DMS53 treated with DMSO at 0.1 percent for 48 hours (cell line): ENCODE data around the gene AXL.
"Not testable (repeated sequence)": the region's sequence is repeated elsewhere in the genome, so short reads cannot be mapped to it uniquely, and the experiment has no call there.

Source experiments
- DNase-seq: peaks from one replicate; lab custom pipeline; 2025; ENCODE audit not compliant: unreplicated experiment; lab: John Stamatoyannopoulos, UW

Gene AXL

DNA sequence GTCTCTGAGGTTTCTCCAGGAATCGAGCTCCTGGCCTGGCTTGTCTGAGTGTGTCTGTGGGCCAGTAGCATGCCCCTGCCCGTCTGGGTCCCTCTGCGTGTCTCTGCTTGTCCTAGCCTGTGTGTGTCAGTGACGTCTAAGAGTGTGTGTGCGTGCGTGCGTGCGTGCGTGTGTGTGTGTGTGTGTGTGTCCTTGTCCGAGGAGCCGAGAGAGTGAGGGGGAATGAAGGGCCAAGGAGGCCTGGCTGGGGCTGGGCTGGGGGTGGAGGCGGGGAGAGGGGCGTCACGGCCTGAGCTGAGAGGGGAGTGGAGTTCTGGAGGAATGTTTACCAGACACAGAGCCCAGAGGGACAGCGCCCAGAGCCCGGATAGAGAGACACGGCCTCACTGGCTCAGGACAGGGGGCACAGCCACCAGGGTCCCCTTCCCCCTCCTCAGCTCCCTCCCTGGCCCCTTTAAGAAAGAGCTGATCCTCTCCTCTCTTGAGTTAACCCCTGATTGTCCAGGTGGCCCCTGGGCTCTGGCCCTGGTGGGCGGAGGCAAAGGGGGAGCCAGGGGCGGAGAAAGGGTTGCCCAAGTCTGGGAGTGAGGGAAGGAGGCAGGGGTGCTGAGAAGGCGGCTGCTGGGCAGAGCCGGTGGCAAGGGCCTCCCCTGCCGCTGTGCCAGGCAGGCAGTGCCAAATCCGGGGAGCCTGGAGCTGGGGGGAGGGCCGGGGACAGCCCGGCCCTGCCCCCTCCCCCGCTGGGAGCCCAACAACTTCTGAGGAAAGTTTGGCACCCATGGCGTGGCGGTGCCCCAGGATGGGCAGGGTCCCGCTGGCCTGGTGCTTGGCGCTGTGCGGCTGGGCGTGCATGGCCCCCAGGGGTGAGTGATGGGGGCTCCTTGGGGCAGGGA lies at the start of gene AXL:
Gene AXL (plus strand): TSS at position 609 of the 893 bp plus-strand sequence. CDS start 170 bp downstream, at position 779.
- DNase-seq = no peak

DNA sequence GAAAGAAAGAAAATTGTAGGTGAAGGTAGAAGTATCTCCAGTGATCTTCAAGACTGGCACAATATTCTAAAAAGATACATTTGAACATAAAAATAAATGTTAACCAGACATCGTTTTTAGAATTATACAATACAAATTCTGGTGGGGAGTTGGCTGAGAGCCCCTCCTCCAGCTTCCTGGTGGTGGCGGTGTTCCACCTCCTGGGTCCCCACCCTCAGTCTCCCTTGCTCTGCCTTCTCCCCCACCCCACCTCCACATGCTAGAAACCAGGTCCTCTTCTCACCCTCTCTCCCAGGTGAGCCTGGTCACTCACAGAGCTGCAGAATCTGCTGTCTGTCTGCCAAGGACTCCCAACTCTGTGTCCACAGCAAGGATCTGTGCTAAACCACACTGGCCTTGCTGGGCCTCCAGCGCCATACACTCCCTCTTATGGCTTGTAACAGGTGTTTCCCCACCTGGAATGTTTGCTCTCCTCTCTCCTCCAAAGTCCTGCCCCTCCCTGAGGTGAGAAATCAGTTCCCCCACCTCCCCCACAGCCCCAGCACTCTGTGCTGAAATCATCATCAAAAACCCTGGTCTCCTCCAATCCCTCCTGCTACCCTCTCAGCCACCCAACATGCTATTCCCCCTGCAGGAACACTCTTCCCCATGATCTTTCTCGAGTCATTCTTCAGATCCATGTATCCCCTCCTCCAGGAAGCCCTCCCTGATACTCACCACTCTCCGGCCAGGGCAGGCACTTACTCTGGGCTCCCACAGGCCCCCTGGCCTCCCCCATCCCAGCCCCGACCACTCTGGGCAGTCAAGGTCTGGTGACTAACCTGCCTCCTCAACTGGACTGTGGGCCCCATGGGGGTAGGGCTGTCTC lies 46.5 kb upstream of the AXL start:
- DNase-seq = no peak

DNA sequence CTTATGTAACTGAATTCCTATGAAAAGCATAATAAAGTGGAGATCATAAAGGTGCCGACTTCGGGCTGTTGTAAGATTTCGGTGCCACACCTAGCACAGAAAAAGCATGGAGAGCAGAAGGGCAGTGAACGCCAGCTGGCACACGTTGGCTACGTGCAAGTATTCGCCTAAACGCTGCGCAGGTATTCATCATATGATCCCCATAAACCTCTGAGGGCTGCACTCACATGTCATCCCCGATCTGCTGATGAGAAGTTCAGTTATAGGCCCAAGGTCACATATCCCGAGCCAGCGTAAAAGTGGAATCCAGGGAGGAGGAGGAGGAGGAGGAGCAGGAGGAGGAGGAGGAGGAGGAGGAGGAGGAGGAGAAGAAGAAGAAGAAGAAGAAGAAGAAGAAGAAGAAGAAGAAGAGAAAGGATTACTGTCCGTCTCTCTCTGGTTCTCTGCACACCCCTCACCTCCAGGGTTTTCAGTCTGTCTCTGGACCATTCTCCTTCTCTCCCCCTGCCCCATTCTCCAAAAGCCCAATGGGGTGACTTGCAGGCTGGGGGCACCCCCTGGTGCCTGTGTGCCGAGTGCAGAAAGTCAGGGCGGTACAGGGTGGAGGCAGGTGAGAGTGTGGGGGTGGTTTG lies 44.6 kb upstream of the AXL start:
- no peak for DNase-seq

DNA sequence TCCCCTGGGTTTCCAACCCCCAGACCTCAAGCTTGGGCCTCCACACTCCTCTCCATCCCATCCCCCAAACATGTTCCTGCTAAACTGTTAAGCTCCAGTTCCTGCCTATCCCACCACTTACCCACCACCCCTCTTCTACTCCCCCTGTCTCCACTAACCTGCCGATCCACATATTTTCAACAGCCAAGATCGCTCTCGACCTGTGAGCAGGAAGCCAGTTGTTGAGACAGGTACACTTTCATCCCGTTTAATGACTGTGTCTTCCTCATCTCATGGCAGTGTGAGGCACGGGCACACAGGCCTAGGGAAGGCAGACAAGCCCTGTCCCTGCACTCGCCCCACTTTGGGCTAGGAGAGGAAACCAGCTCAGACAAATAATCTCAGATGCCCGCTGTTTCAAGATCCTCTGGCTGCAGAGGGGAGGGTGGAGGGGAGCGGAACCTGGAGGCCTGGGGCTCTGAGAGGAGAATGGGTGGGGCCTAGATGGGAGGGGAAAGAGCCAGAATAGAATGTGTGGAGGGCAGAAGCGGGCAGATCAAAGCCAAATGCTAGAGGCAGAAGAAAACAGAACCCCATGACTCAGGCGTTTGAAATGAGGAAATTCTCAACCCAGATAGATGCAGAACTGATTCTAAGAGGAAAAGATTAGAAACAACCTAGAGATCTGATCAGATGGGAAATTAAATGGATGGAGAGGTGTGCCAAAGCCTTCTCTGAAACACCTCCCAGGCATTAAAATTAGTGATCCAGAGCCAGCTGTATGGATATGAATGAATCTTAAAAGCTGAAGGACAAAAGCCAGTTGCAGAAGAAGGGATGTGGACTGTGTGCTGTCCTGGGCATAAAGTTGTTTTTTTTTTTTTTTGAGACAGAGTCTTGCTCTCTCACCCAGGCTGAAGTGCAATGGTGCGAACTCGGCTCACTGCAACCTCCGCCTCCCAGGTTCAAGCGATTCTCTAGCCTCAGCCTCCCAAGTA lies 42.9 kb upstream of the AXL start:
- no peak for DNase-seq

DNA sequence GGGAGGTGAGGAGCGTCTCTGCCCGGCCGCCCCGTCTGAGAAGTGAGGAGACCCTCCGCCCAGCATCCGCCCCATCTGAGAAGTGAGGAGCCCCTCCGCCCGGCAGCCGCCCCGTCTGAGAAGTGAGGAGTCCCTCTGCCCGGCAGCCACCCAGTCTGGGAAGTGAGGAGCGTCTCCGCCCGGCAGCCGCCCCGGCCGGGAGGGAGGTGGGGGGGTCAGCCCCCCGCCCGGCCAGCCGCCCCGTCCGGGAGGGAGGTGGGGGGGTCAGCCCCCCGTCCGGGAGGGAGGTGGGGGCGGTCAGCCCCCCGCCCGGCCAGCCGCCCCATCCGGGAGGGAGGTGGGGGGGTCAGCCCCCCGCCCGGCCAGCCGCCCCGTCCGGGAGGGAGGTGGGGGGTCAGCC lies 38.9 kb upstream of the AXL start:
- not testable (repeated sequence) for DNase-seq

DNA sequence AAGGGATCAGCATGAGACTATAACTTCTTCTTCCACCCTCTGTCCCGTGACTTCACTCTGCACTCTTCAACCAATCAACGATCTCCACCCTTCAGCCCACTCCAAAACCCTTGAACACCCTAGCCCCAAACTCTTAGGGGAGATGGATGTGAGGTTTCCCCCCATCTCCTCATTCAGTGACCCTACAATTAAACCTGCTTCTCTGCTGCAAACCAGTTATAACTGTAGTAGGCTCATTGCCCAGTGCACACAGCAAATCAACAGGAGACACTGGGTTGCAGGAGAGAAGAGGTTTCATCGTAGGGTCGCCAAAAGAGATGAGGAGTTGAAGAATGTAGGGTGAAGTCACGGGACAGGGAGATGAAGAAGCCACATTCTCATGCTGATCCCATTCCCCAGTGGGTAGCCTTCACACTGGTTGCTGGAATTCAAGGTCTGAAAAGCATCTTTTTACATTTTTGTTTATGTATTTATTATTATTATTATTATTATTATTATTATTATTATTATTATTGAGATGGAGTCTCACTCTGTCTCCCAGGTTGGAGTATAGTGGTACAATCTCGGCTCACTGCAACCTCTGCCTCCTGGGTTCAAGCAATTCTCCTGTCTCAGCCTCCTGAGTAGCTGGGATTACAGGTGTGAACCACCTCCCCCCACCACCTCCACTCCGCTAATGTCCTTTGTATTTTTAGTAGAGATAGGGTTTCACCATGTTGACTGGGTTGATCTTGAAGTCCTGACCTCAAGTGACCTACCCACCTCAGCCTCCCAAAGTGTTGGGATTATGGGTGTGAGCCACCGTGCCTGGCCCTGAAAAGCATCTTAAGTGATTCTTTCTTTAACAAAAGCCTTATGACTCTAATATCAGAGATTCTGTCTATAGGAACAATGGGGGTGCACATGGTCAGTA lies 31.8 kb upstream of the AXL start:
- no peak for DNase-seq

DNA sequence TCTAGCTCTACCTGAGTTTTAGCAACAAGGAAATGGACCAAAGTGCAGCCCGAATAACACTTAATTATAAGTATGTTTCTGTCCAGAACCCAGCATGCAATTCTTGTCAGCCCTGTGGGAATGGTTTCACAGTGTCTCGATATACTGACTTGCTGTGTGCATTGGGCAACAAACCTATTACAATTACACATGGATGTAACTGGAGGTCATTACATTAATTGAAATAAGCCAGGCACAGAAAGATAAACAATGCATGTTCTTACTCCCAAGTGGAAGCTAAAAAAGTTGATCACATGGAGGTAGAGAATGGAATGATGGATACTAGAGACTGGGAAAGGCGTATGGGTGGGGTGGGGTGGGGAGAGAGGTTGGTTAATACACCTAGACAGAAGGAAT lies 31.1 kb upstream of the AXL start:
- DNase-seq = no peak

DNA sequence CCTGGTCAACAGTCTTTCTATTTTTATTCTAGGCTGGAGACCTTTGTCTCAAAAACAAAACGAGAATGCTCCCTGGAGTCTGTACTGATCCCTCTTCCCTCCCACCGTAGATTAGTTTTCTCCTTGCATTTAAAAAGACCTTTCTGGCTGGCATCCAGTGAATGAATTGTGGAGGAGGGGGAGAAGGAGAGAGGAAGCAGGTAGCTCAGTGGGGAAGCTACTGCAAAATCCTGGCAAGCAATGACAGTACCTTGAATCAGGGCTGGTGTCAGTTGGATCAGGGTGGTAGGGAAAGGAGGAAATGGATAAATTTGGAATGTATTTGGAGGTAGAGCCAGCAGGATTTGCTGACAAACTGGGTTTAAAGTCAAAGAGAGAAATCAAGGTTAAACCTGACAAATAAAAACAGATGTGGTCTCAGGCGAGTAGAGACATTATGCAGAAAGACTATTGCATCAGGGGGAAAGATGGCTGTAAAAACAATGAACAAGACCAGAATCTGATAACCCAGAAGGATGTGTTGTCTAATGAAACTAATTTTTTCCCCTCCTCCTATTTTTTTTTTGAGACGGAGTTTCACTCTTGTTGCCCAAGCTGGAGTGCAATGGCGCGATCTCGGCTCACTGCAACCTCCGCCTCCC lies 29.5 kb upstream of the AXL start:
- DNase-seq = no peak

DNA sequence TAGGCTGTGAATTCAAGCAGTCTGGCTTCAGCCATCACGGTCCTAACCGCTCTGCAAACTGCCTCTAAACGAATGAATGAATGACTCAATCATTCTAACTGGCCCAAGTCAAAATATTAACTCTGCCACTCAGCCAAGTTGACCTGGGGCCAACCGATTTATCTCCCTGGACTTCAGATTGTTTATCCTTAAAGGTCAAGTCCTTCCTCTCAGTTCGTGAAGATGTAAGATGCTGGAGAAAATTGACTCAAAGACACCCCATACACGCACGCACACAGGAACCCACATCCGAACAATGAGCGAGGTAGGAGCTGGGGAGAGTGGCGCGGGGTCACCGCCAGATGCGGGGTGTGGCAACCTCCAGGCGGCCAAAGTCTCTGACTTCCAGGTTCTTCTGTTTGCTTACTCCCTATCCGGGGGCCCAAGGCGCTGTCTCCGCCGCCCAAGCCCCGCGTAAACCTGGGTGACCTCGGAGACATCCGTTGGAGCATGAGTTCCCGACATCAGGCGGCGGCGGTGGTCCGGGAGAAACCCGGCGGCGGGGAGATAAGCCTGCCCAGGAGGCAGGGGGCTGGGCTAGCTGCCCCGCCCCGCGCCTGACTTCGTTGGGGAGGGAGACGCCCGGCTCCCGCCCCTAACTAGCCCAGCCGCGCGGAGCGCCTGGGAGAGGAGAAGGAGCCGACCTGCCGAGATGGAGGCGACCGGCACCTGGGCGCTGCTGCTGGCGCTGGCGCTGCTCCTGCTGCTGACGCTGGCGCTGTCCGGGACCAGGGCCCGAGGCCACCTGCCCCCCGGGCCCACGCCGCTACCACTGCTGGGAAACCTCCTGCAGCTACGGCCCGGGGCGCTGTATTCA lies 26.2 kb upstream of the AXL start, which contains the start of gene CYP2S1:
Gene CYP2S1 (plus strand): TSS at position 646 of the 856 bp plus-strand sequence. CDS start 46 bp downstream, at position 692.
- no peak for DNase-seq

DNA sequence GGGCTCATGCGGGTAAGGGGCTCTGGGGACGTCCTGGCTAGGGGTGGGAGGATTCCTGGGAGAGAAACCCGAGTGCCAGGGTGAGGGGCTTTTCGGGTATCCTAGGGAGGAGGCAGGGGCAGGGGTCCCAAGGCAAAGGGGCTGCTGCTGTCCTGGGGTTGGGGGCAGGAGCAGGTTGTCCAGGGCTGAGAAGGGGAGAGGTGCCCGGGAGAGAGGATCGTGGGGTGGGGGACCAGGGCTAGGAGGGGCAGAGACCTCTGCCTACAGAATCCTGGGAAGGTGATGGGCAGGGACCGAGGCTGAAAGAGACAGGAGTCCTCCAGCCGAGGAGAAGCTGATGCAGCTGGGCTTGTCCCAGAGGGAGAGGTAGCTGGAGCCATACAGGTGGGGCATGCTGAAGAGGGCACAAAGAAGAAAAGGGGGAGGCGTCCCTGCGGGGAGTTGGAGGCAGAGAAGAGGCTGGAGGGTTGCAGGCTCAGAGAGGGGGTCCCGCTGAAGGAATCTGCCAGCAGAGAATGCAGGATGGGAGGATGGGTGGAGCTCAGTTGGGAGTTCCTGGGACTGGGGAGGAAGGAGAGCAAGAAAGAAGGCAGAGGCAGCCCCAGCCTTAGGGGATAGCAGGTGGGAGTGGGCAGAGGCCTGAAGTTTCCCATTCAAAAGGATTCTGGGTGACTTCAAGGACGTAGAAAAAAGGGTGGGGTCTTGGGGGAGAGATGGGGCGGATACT lies 25.4 kb upstream of the AXL start:
- no peak for DNase-seq

DNA sequence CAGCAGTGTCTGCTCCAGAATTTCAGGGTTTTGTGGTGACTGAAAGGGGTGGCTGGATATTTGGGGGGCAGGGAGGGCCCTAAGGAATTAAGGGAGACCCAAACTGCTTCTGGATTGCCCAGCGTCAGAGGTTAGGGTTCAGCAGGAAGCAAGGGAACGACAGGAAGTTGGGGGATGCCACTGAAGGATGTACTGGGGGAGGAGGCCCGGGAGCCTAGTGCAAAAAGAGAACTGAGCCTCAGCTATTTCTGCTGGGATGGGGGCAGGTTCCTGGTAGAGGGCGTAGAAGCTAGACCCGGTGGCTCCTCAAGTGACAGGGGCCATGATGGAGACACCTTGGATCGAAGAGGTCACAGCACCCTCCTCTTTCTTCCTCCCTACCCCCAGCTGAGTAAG lies 24.9 kb upstream of the AXL start:
- no peak for DNase-seq

DNA sequence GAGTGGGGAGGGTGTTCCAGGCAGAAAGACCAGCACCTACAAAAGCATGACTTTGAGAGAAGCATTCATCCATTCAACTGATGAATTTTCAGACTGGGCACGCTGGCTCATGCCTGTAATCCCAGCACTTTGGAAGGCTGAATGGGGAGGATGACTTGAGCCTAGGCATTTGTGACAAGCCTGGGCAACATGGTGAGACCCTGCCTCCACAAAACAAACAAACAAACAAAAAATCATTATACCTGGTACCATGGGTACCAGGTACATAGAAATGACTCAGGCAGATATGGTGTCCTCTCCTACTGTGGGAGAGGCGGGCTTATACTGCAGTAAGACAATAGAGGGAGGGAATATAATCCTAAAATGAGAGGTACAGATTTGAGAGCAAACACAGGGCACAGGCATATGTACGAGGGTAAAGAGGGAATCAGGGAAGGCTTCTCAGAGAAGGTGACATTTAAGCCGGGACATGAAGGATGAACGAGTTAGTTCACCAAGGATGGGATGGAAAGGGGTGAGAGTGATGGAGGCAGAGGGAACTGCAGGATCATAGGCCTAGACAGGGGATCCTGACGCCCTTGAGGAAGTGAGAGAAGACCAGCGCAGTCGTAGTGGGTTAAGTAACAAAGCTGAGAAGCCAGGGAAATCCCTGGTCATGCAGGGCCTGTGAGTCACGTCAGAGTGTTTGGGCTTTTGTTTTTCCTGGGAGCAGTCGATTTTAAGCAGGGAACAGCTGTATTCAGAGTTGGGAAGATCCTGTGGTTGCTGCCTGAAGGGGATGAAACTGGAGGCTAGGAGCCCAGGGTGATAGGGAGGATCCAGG lies 23.1 kb upstream of the AXL start:
- DNase-seq = no peak

DNA sequence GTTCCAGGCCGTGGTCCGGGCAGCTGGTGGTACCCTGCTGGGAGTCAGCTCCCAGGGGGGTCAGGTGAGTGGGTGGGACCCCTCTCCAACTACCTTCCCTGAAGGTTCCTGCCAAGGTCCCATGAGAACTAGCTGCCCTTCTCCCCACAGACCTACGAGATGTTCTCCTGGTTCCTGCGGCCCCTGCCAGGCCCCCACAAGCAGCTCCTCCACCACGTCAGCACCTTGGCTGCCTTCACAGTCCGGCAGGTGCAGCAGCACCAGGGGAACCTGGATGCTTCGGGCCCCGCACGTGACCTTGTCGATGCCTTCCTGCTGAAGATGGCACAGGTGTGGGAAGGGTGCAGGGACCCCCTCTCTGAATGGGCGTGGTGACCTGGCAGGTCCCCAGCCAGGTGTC lies 20.5 kb upstream of the AXL start:
- DNase-seq = no peak

DNA sequence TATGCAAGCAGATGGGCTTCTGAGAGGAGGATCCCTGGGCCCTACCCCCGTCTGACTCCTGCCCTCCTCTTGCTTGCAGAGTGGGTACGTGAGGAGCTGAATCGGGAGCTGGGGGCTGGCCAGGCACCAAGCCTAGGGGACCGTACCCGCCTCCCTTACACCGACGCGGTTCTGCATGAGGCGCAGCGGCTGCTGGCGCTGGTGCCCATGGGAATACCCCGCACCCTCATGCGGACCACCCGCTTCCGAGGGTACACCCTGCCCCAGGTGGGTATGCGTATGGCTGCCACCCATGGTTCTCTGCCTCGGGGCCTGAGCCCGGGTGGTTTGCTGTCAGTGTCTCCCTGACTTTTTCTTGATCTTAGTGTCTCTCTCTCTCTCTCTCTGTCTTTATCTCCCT lies 15.7 kb upstream of the AXL start:
- DNase-seq = no peak

DNA sequence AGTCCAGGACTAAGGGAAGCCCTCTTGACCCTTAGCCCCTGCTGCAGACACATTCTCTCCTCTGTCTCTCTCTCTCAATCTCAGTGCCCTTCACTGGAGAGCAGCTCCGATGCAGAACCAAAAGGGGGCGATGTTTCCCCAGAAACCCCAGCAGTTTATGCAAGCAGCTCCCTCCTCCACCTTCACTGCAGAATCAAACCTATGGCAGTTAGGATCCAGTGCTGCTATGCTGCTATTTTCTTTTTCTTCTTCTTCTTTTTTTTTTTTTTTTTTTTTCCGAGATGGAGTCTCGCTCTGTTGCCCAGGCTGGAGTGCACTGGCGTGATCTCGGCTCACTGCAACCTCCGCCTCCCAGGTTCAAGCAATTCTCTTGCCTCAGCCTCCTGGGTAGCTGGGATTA lies 14.7 kb upstream of the AXL start:
- peak; percentile 71 for DNase-seq

DNA sequence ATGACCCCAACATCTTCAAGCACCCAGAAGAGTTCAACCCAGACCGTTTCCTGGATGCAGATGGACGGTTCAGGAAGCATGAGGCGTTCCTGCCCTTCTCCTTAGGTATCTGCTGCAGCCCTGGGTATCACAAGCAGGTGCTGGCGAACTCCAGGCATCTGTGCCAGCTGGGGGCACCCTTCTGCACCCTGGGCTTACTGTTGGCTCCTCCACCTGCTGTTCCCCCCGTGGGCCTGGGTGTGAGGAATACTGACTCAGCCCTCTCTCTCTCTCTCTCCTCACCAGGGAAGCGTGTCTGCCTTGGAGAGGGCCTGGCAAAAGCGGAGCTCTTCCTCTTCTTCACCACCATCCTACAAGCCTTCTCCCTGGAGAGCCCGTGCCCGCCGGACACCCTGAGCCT lies 13.0 kb upstream of the AXL start:
- no peak for DNase-seq
